SK-N-SH treated with all-trans-retinoic acid at 6 μM for 48 hours (cell line): ENCODE data around the gene HOOK2.

Experiments used
- ATAC-seq: fragments of 200-7000 bp; cut with Tn5 transposase; 3 replicates; pipeline ENCODE4 v1.9.1; 2020; ENCODE audit warnings: mild to moderate bottlenecking, moderate library complexity
- ARNTL ChIP-seq: fragments of 450-650 bp; formaldehyde crosslinking; IDR thresholded peaks from 2 replicates; pipeline ENCODE4 v1.5.0; 2020; ENCODE audit warnings: low read depth, mild to moderate bottlenecking, moderate library complexity, borderline replicate concordance
- BACH2 ChIP-seq: fragments of 250-450 bp; sonication (Bioruptor Pico); IDR thresholded peaks from 2 replicates; pipeline ENCODE4 v1.9.0; 2021; ENCODE audit warnings: mild to moderate bottlenecking, borderline replicate concordance
- ESRRG ChIP-seq: fragments of 250-450 bp; sonication (Bioruptor Pico); IDR thresholded peaks from 2 replicates; pipeline ENCODE4 v1.6.1; 2021; ENCODE audit warnings: mild to moderate bottlenecking
- GLIS3 ChIP-seq: fragments of 250-450 bp; sonication (Bioruptor Pico); IDR thresholded peaks from 2 replicates; pipeline ENCODE4 v1.5.0; 2020; ENCODE audit warnings: mild to moderate bottlenecking, moderate library complexity
- ISL1 ChIP-seq: fragments of 250-450 bp; sonication (Bioruptor Pico); IDR thresholded peaks from 2 replicates; pipeline ENCODE4 v2.1.2; 2022; ENCODE audit warnings: mild to moderate bottlenecking, moderate library complexity
- OSR1 ChIP-seq: fragments of 250-450 bp; sonication (Bioruptor Pico); IDR thresholded peaks from 2 replicates; pipeline ENCODE4 v1.8.0; 2022; ENCODE audit warnings: moderate library complexity, mild to moderate bottlenecking, inconsistent platforms
- PPARA ChIP-seq: fragments of 250-450 bp; sonication (Bioruptor Pico); IDR thresholded peaks from 2 replicates; pipeline ENCODE4 v1.5.0; 2020; ENCODE audit warnings: mild to moderate bottlenecking, borderline replicate concordance
- RARB ChIP-seq: fragments of 250-450 bp; sonication (Bioruptor Pico); IDR thresholded peaks from 2 replicates; pipeline ENCODE4 v1.8.0; 2021; ENCODE audit warnings: mild to moderate bottlenecking, moderate library complexity
- SNAI2 ChIP-seq: fragments of 250-450 bp; sonication (Bioruptor Pico); IDR thresholded peaks from 2 replicates; pipeline ENCODE4 v1.5.0; 2020; ENCODE audit warnings: mild to moderate bottlenecking, moderate library complexity
- TCF4 ChIP-seq: fragments of 250-450 bp; sonication (Bioruptor Pico); IDR thresholded peaks from 2 replicates; pipeline ENCODE4 v1.8.0; 2021; ENCODE audit warnings: mild to moderate bottlenecking, moderate library complexity, borderline replicate concordance
- TOX ChIP-seq: fragments of 250-450 bp; sonication (Bioruptor Pico); IDR thresholded peaks from 2 replicates; pipeline ENCODE4 v1.8.0; 2021; ENCODE audit warnings: mild to moderate bottlenecking, moderate library complexity, borderline replicate concordance
- ZC3H10 ChIP-seq: fragments of 250-450 bp; sonication (Bioruptor Pico); IDR thresholded peaks from 2 replicates; pipeline ENCODE4 v1.5.1; 2021; ENCODE audit warnings: mild to moderate bottlenecking, moderate library complexity
- ZFP3 ChIP-seq: fragments of 250-450 bp; sonication (Bioruptor Pico); IDR thresholded peaks from 2 replicates; pipeline ENCODE4 v1.5.0; 2020; ENCODE audit warnings: mild to moderate bottlenecking, moderate library complexity
- ZFP30 ChIP-seq: fragments of 450-650 bp; formaldehyde crosslinking; IDR thresholded peaks from 2 replicates; pipeline ENCODE4 v1.5.0; 2022; ENCODE audit warnings: mild to moderate bottlenecking, moderate library complexity
- ZNF70 ChIP-seq: fragments of 450-650 bp; formaldehyde crosslinking; IDR thresholded peaks from 2 replicates; pipeline ENCODE4 v1.5.0; 2020; ENCODE audit warnings: mild to moderate bottlenecking, moderate library complexity
- ZNF8 ChIP-seq: fragments of 450-650 bp; formaldehyde crosslinking; IDR thresholded peaks from 2 replicates; pipeline ENCODE4 v1.5.0; 2020; ENCODE audit warnings: mild to moderate bottlenecking, moderate library complexity
- TF ChIP-seq, protein P1 (sequence below): fragments of 250-450 bp; sonication (Bioruptor Pico); IDR thresholded peaks from 2 replicates; pipeline ENCODE4 v1.5.0; 2020; ENCODE audit warnings: mild to moderate bottlenecking, moderate library complexity
- TF ChIP-seq, protein P2 (sequence below): fragments of 250-450 bp; sonication (Bioruptor Pico); IDR thresholded peaks from 2 replicates; pipeline ENCODE4 v1.5.1; 2020; ENCODE audit warnings: low read depth, mild to moderate bottlenecking, moderate library complexity
- TF ChIP-seq, protein P3 (sequence below): fragments of 250-450 bp; sonication (Bioruptor Pico); IDR thresholded peaks from 2 replicates; pipeline ENCODE4 v1.8.0; 2021; ENCODE audit warnings: low read depth, mild to moderate bottlenecking, moderate library complexity, borderline replicate concordance
- TF ChIP-seq, protein P4 (sequence below): fragments of 250-450 bp; sonication (Bioruptor Pico); IDR thresholded peaks from 2 replicates; pipeline ENCODE4 v1.8.0; 2020; ENCODE audit warnings: mild to moderate bottlenecking, moderate library complexity, borderline replicate concordance
- TF ChIP-seq, protein P5 (sequence below): fragments of 250-450 bp; sonication (Bioruptor Pico); IDR thresholded peaks from 2 replicates; pipeline ENCODE4 v1.5.1; 2021; ENCODE audit warnings: mild to moderate bottlenecking, moderate library complexity

Gene HOOK2

DNA sequence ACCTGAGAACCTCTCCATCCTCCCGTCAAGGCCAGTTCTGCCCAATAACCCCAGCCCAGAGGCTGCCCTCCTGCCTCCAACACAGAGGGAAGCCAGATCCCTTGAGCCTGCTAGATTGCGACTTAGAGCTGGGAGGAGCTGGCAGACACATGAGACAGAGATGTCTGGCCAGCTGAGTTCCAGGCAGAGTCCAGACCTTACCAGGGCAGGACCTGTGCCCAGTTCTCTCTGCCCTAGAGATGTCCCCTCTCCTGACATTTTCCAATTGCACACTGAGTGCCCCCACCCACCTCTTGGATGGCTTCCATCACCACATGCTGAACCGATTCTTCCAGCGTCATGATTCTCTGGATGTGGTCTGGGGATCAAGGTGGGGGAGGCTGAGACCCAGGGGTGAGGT is 3.0 kb downstream of the HOOK2 start (continued):
- no peak for TF ChIP-seq ESRRG (CRISPR knock-in tag)
- TF ChIP-seq ZFP30: no peak
- no peak for TF ChIP-seq ZFP3 (CRISPR knock-in tag)
- TF ChIP-seq, all 23 proteins: peak for 0

DNA sequence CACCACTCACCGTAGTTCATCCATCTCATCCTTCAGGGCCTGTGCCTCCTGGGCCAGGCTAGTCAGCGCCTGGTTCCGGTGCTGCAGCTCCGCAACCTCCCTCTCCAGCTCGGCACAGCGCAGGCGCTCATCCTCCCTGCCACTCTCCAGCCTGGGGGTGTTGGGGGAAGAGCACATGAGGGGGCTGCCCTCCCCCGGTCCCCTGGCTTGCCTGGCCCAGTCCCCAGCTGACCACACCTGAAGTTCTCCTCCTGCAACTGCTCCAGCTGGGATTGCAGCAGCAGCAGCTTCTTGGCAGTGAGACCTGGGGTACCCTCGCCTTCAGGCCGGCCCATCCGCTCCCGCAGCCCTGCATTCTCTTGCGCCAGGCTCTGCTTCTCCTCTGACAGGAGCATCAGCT is 4.4 kb downstream of the HOOK2 start:
- no peak for ATAC-seq

DNA sequence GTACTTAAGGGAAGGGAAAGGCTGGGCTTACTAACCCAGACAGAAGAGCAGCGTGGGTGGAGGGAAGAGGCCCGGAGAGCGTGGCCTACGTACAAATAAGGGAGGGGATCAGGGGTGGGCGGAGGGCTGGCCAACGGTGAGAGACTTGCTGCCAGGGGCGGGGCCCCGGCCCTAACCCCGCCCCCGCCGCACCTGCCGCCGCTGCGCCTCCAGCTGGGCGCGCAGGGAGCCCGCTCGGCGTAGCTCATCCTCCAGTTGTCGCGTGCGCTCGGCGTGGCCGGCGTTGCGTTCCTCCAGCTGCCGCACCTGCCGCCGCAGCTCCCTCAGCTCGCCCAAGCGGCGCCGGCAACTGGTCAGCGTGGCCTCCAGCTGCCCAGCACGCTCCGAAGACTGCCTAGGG is 5.7 kb downstream of the HOOK2 start:
- ATAC-seq: no peak
- TF ChIP-seq ESRRG (CRISPR knock-in tag) (no peak), RARB (CRISPR knock-in tag) (no peak), TOX (no peak), ZC3H10 (CRISPR knock-in tag) (no peak), ZFP3 (CRISPR knock-in tag) (no peak), GLIS3 (no peak), TCF4 (CRISPR knock-in tag) (no peak), BACH2 (no peak), ZFP30 (no peak)
- TF ChIP-seq, protein P1, sequence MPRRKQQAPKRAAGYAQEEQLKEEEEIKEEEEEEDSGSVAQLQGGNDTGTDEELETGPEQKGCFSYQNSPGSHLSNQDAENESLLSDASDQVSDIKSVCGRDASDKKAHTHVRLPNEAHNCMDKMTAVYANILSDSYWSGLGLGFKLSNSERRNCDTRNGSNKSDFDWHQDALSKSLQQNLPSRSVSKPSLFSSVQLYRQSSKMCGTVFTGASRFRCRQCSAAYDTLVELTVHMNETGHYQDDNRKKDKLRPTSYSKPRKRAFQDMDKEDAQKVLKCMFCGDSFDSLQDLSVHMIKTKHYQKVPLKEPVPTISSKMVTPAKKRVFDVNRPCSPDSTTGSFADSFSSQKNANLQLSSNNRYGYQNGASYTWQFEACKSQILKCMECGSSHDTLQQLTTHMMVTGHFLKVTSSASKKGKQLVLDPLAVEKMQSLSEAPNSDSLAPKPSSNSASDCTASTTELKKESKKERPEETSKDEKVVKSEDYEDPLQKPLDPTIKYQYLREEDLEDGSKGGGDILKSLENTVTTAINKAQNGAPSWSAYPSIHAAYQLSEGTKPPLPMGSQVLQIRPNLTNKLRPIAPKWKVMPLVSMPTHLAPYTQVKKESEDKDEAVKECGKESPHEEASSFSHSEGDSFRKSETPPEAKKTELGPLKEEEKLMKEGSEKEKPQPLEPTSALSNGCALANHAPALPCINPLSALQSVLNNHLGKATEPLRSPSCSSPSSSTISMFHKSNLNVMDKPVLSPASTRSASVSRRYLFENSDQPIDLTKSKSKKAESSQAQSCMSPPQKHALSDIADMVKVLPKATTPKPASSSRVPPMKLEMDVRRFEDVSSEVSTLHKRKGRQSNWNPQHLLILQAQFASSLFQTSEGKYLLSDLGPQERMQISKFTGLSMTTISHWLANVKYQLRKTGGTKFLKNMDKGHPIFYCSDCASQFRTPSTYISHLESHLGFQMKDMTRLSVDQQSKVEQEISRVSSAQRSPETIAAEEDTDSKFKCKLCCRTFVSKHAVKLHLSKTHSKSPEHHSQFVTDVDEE (CRISPR knock-in tag): no peak
- TF ChIP-seq, protein P2, sequence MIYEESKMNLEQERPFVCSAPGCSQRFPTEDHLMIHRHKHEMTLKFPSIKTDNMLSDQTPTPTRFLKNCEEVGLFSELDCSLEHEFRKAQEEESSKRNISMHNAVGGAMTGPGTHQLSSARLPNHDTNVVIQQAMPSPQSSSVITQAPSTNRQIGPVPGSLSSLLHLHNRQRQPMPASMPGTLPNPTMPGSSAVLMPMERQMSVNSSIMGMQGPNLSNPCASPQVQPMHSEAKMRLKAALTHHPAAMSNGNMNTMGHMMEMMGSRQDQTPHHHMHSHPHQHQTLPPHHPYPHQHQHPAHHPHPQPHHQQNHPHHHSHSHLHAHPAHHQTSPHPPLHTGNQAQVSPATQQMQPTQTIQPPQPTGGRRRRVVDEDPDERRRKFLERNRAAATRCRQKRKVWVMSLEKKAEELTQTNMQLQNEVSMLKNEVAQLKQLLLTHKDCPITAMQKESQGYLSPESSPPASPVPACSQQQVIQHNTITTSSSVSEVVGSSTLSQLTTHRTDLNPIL (CRISPR knock-in tag): no peak

More for the DNA sequence above, 4.4 kb downstream of the HOOK2 start:
- TF ChIP-seq ARNTL (CRISPR knock-in tag) (no peak), ZNF70 (CRISPR knock-in tag) (no peak), GLIS3 (no peak), SNAI2 (CRISPR knock-in tag) (no peak), PPARA (CRISPR knock-in tag) (no peak), ZFP3 (CRISPR knock-in tag) (no peak), ISL1 (CRISPR knock-in tag) (no peak), ZFP30 (no peak), TOX (no peak), BACH2 (no peak), OSR1 (CRISPR knock-in tag) (no peak), ESRRG (CRISPR knock-in tag) (no peak), RARB (CRISPR knock-in tag) (no peak), ZNF8 (CRISPR knock-in tag) (no peak)
- TF ChIP-seq, protein P1 (CRISPR knock-in tag): no peak
- TF ChIP-seq, protein P3, sequence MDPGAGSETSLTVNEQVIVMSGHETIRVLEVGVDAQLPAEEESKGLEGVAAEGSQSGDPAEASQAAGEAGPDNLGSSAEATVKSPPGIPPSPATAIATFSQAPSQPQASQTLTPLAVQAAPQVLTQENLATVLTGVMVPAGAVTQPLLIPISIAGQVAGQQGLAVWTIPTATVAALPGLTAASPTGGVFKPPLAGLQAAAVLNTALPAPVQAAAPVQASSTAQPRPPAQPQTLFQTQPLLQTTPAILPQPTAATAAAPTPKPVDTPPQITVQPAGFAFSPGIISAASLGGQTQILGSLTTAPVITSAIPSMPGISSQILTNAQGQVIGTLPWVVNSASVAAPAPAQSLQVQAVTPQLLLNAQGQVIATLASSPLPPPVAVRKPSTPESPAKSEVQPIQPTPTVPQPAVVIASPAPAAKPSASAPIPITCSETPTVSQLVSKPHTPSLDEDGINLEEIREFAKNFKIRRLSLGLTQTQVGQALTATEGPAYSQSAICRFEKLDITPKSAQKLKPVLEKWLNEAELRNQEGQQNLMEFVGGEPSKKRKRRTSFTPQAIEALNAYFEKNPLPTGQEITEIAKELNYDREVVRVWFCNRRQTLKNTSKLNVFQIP (CRISPR knock-in tag): no peak
- TF ChIP-seq, protein P4, sequence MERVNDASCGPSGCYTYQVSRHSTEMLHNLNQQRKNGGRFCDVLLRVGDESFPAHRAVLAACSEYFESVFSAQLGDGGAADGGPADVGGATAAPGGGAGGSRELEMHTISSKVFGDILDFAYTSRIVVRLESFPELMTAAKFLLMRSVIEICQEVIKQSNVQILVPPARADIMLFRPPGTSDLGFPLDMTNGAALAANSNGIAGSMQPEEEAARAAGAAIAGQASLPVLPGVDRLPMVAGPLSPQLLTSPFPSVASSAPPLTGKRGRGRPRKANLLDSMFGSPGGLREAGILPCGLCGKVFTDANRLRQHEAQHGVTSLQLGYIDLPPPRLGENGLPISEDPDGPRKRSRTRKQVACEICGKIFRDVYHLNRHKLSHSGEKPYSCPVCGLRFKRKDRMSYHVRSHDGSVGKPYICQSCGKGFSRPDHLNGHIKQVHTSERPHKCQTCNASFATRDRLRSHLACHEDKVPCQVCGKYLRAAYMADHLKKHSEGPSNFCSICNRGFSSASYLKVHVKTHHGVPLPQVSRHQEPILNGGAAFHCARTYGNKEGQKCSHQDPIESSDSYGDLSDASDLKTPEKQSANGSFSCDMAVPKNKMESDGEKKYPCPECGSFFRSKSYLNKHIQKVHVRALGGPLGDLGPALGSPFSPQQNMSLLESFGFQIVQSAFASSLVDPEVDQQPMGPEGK: no peak
- TF ChIP-seq, protein P2 (CRISPR knock-in tag): no peak
- TF ChIP-seq, protein P5, sequence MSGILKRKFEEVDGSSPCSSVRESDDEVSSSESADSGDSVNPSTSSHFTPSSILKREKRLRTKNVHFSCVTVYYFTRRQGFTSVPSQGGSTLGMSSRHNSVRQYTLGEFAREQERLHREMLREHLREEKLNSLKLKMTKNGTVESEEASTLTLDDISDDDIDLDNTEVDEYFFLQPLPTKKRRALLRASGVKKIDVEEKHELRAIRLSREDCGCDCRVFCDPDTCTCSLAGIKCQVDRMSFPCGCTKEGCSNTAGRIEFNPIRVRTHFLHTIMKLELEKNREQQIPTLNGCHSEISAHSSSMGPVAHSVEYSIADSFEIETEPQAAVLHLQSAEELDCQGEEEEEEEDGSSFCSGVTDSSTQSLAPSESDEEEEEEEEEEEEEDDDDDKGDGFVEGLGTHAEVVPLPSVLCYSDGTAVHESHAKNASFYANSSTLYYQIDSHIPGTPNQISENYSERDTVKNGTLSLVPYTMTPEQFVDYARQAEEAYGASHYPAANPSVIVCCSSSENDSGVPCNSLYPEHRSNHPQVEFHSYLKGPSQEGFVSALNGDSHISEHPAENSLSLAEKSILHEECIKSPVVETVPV (CRISPR knock-in tag): no peak
